ENCODE measurements around the gene PPP1R14B.

DNA sequence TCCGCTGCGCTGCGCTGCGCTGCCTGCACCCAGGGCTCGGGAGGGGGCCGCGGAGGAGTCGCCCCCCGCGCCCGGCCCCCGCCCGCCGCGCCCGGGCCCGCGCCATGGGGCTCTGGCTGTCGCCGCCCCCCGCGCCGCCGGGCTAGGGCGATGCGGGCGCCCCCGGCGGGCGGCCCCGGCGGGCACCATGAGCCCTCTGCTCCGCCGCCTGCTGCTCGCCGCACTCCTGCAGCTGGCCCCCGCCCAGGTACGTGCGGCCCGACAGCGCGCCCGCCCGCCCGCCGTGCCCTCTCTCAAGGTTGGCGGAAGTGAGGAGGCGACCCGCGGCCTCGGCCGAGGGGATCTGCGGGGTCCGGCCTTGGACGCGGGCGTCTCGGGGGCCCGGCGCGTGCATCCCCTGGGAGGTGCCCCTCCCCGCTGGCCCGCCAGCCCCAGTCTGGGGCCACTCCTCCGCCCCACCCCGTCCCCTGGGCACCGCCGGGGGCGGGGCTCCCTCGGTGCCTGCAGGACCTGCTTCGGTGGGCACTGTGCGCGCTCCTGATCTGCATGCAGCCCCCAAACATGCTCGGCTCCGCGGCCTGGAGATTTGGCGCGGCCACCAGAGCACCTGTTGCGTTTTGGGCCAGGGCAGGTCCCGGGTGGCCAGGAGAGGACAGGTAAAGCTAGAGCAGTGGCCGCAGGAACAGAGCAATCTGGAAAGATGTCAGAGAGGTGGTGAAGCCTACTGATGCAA lies 11.9 kb downstream of the PPP1R14B start:
- TF ChIP-seq JUN (IDR thresholded peaks at IDR 0.05; ENCODE audit: borderline replicate concordance, insufficient read depth, insufficient read length, low read depth) (no peak), EZH2 (IDR thresholded peaks at IDR 0.05; ENCODE audit: borderline replicate concordance, low read depth, low read length, severe bottlenecking) (no peak), POLR2A (IDR thresholded peaks at IDR 0.05; ENCODE audit: low read depth, low read length) (no peak), POLR2AphosphoS5 (IDR thresholded peaks at IDR 0.05; ENCODE audit: insufficient read depth, low read depth, low read length) (no peak), FOS (IDR thresholded peaks at IDR 0.05; ENCODE audit: borderline replicate concordance, insufficient read depth, low read length) (no peak), GATA2 (IDR thresholded peaks at IDR 0.05; ENCODE audit: insufficient read depth, insufficient read length, low read depth, low read length) (no peak), MYC (IDR thresholded peaks at IDR 0.05; ENCODE audit: low read depth, low read length) (no peak)
- TF ChIP-seq, protein P1, sequence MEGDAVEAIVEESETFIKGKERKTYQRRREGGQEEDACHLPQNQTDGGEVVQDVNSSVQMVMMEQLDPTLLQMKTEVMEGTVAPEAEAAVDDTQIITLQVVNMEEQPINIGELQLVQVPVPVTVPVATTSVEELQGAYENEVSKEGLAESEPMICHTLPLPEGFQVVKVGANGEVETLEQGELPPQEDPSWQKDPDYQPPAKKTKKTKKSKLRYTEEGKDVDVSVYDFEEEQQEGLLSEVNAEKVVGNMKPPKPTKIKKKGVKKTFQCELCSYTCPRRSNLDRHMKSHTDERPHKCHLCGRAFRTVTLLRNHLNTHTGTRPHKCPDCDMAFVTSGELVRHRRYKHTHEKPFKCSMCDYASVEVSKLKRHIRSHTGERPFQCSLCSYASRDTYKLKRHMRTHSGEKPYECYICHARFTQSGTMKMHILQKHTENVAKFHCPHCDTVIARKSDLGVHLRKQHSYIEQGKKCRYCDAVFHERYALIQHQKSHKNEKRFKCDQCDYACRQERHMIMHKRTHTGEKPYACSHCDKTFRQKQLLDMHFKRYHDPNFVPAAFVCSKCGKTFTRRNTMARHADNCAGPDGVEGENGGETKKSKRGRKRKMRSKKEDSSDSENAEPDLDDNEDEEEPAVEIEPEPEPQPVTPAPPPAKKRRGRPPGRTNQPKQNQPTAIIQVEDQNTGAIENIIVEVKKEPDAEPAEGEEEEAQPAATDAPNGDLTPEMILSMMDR (IDR thresholded peaks at IDR 0.05; ENCODE audit: extremely low read depth in 1 of 2, insufficient read depth in 1 of 2, low read depth in 1 of 2, low read length in 2 of 2): no peak
- TF ChIP-seq, protein P2, sequence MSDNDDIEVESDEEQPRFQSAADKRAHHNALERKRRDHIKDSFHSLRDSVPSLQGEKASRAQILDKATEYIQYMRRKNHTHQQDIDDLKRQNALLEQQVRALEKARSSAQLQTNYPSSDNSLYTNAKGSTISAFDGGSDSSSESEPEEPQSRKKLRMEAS (IDR thresholded peaks at IDR 0.05; ENCODE audit: insufficient read depth, insufficient read length): no peak
